ENCODE data around the gene LRG1.

The LRG1 gene

DNA sequence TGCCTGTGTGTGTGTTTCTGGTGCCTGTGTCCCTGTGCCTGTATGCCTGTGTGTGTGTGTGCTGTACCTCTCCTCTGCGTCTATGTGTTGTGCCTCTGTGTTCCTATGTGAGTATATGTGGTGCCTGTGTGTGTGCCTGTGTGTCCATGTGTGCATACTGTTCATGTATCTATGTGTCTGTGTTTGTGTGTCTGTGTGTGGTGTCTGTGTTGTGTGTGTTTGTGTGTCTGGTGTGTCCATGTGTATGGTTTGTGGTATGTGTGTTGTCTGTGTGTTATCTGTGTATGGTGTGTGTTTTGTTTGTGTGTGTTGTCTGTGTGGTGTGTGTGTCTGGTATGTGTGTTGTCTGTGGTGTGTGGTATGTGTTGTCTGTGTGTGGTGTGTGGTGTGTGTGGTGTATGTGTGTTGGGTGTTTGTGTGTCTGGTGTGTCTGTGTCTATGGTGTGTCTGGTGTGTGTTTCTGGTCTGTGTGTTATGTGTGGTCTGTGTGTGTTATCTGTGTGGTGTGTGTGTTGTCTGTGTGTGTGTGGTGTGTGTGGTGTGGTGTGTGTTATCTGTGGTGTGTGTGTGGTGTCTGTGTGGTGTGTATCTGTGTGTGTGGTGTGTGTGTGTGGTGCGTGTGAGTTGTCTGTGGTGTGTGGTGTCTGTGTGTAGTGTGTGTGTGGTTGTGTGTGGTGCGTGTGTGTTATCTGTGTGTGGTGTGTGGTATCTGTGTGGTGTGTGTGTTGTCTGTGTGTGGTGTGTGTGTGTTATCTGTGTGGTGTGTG lies 47.3 kb downstream of the LRG1 start:
- no peak for DNase-seq (ENCODE audit: low spot score)
- TF ChIP-seq, protein P1, sequence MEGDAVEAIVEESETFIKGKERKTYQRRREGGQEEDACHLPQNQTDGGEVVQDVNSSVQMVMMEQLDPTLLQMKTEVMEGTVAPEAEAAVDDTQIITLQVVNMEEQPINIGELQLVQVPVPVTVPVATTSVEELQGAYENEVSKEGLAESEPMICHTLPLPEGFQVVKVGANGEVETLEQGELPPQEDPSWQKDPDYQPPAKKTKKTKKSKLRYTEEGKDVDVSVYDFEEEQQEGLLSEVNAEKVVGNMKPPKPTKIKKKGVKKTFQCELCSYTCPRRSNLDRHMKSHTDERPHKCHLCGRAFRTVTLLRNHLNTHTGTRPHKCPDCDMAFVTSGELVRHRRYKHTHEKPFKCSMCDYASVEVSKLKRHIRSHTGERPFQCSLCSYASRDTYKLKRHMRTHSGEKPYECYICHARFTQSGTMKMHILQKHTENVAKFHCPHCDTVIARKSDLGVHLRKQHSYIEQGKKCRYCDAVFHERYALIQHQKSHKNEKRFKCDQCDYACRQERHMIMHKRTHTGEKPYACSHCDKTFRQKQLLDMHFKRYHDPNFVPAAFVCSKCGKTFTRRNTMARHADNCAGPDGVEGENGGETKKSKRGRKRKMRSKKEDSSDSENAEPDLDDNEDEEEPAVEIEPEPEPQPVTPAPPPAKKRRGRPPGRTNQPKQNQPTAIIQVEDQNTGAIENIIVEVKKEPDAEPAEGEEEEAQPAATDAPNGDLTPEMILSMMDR (IDR thresholded peaks at IDR 0.05; ENCODE audit: extremely low read depth, missing control alignments): no peak

DNA sequence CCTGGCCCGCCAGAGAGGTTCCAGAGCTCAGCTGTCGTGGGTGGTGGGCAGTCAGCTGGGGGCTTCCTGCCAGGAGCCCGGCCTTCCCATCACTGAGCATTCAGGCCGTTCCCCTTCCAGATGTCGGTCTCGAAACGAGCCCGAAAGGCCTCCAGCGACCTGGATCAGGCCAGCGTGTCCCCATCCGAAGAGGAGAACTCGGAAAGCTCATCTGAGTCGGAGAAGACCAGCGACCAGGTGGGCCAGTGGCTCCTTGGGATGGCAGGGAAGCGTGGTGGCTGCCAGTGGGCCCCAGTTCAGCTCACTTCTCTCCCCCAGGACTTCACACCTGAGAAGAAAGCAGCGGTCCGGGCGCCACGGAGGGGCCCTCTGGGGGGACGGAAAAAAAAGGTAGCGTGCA lies 48.4 kb downstream of the LRG1 start:
- DNase-seq (ENCODE audit: low spot score): no peak
- TF ChIP-seq, protein P1 (IDR thresholded peaks at IDR 0.05; ENCODE audit: extremely low read depth, missing control alignments): no peak

DNA sequence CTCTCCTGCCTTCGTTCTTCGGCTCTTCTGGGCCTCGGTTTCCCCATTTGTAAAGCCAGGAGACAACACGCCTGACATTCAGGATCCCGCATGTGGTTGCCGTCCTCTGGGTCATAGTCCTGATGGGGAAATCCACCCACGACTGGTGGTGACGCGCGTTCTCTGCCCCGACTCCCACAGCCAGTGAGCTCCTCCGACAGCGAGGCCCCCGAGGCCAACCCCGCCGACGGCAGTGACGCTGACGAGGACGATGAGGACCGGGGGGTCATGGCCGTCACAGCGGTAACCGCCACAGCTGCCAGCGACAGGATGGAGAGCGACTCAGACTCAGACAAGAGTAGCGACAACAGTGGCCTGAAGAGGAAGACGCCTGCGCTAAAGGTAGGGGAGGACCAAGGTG lies 51.3 kb downstream of the LRG1 start:
- no peak for DNase-seq (ENCODE audit: low spot score)
- TF ChIP-seq, protein P1 (IDR thresholded peaks at IDR 0.05; ENCODE audit: extremely low read depth, missing control alignments): no peak

DNA sequence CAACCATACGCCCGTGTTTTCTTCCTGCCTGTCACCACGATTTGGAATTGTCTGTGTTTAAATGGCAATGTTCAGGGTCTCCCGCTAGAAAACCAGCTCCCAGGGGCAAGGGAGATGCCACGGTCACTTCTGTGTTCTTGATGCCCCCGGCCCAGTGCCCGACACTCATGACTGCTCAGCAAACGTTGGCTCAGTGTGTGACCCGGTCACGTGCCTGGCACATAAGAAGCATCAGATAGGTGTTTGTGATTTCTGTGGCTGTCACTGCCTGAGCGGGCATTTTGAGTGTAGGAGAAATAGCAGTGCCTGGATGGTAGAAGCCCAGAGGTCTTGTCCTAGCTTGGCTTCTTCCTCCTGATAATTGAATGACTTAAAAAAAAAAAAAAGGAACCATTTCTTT lies 52.3 kb downstream of the LRG1 start:
- TF ChIP-seq, protein P1 (IDR thresholded peaks at IDR 0.05; ENCODE audit: extremely low read depth, missing control alignments): no peak
- no peak for DNase-seq (ENCODE audit: low spot score)

Data from GM20000 (cell line).